Stimulated activated CD4-positive, alpha-beta T cell treated with anti-CD3 and anti-CD28 coated beads, Interleukin-15, amount 100 ng/mL, for 48 hours (primary cell): ENCODE results near the gene TERB2.
"Not testable (repeated sequence)": the region's sequence is repeated elsewhere in the genome, so short reads cannot be mapped to it uniquely, and the experiment has no call there.

Experiments
- DNase-seq, 2 donors: peaks; one replicate each; pipeline ENCODE4 v3.0.0-alpha.2; 2020; ENCODE audit warnings: low read depth in 2 of 2

TERB2 gene

DNA sequence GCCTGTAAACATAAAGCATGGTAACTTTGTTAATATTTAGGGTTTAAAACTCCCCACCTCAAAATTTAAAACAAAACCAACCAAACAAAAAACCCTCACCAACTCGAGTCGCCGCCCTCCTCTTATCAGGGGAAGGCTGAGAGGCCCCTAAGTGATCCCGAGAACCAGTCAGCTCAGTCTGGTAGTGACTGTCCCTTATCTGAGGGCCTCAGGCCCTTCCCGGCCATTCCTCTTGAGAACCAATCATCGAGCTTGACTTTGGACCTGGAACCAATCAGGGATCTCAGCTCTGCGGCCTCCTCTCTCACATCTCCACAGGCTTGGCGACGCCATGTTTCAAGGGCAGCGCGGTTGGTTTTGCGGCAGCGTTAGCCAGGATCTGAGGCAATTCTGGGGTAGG is at the start of gene TERB2:
Gene TERB2, plus strand, starts transcription at position 300 of the 400 bp plus-strand sequence. Its CDS starts 32 bp downstream, at position 332.
- no peak for DNase-seq

GRCh38 chr15:44909423-44909822 is 47.1 kb upstream of the TERB2 start:
- no peak for DNase-seq

GRCh38 chr15:44910981-44911625 is 45.4 kb upstream of the TERB2 start:
- no peak for DNase-seq

GRCh38 chr15:44912186-44912585 is 44.3 kb upstream of the TERB2 start:
- DNase-seq = not testable (repeated sequence)

GRCh38 chr15:44912974-44913448 is 43.5 kb upstream of the TERB2 start:
- DNase-seq = not testable (repeated sequence)

DNA sequence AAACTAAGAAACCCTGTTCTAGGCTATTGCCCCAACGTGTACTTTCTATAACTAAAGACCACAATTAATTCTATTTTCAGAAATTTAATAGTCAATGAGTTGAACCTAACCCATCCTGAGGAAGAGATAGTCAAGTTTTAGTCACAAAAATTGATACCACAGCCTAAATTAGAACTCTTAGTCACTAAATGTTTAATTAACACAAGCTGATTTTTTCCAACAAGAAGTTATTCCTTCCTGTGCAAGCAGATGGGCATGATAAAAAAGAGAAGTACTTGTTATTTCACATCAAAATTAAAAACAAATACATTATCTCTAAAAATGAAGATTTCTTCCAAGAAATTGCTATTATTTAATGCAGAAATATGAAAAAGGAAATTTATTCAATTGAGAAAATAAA is 38.4 kb upstream of the TERB2 start:
- no peak for DNase-seq

DNA sequence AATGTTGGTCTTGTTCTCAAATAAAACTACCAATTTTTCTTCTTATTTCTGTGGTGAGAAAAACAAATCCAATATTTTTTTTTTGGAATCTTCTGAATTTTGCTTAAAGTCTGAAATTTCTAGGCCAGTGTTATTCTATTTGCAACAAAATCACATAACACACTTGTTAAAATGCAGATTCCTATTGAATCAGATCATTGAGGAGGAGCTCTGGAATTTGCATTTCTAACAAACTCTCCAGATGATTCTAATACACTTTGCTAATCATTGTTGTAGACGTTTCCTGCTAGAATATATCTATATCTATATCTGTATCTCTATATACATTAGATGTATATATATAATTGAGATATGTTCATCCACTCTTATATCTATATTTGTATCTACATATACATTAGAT is 27.8 kb upstream of the TERB2 start:
- DNase-seq = not testable (repeated sequence)

DNA sequence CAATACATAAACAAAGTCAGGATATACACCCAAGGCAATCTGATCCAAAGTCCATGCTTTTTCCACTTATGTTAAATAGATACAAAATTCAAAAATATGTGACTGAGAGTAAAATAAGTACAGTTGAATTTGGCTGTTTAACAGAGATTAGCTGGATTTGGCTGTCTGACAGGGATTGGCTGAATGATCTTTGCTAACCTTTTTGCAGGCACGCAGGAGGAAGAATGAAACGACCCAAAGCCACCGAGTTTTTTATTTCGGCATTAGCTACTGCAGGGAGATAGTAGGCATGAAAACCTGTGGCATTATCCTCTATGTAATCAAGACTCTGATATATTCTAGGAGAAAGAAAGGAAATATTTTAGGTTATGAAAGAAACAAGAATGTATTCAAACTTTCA is 26.2 kb upstream of the TERB2 start:
- DNase-seq = not testable (repeated sequence)

DNA sequence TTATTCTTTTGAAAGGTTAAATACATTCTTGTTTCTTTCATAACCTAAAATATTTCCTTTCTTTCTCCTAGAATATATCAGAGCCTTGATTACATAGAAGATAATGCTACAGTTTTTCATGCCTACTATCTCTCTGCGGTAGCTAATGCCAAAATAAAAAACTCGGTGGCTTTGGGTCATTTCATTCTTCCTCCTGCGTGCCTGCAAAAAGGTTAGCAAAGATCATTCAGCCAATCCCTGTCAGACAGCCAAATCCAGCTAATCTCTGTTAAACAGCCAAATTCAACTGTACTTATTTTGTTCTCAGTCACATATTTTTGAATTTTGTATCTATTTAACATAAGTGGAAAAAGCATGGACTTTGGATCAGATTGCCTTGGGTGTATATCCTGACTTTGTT is 1.8 kb downstream of the TERB2 start:
- DNase-seq = not testable (repeated sequence)

GRCh38 chr15:44968475-44968874 is 12.0 kb downstream of the TERB2 start:
- no peak for DNase-seq

- no peak for DNase-seq
These were observed 14.5 kb downstream of the TERB2 start for GRCh38 chr15:44971036-44971435.

GRCh38 chr15:44976183-44976582 is 19.7 kb downstream of the TERB2 start:
- DNase-seq = not testable (repeated sequence)

- not testable (repeated sequence) for DNase-seq
These were observed 21.3 kb downstream of the TERB2 start for GRCh38 chr15:44977781-44978180.

DNA sequence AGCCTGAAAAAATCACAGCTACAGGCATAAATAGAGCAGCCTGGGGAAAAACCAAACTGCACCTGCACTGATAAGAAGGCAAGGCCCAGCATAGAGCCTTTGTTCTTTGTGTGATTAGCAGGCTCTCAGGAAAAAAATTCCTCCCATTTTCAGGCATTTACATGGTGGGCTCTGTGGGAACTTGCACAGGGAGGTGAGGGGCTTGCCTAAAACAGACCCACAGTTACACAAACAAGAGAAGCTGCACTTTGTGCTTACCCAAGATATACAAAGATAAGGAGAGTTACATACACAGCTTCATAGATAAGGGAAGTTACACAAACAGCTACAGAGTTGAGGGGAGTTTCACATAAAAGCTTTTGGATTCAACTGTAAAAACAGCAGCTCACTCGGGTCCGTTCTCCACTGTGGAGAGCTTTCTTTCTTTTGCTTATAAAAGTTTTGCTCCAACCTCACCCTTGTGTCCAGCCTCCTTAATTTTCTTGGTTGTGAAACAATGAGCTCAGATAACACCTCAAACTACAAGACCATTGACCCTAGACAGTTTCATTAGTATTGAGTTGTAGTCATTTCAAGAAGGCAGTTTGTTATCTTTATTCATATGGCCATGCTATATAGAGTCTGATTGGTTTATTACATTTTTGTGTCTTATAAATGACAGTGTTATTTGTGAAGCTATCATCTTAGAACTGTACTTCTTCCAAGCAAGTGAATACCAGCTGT is 23.3 kb downstream of the TERB2 start:
- not testable (repeated sequence) for DNase-seq

- not testable (repeated sequence) for DNase-seq
These were observed 27.7 kb downstream of the TERB2 start for GRCh38 chr15:44984144-44984543.

DNA sequence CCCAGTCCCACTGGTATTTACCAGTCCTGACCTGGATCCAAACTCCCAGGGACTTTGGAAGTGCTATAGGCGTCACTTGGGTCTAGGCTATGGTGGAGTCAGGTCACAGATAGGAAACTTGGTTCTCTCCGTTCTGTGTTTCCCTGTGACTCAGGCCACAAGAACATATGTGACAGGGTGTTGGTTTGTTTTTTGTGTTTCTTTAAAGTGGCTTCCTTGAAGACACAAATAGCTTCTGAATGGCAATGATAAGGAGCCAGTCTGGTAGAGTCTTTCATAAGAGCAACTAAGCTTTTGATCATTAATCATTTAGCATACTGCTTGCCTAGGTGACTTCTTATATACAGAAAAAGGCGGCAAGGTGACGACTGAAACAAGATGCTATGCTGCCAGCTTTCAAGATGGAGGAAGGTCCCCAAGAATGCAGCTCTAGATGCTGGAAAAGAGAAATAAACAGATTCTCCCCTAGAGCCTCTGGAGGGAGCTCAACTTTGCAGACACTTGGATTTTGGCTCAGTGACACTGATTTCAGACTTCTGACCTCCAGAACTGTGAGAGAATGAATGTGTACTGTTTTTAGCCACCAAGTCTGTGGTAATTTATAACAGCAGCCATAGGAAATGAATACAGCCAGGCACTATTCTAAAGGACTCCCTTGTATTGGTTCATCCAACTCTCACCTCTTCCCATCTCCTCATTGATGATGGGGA is 30.0 kb downstream of the TERB2 start:
- not testable (repeated sequence) for DNase-seq

DNA sequence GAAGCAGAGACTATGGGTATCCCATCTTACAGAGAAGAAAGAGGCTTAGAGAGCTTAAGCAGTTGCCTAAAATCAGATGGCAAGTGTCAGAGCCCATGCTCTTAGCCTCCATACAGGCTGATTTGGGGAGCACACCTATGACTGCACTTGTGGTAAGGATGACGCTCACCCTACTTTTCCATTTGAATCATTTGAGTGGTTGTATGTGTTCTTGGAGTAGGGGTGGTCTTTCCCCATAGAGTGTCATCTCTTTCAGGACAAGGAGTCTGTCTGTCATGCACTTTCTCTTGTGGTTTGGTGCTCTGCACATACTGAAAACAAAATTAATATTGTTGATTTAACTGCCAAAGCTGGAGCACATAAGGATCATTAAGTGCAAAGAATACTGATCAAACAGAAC is 31.2 kb downstream of the TERB2 start:
- DNase-seq = not testable (repeated sequence)

GRCh38 chr15:44988184-44988869 is 31.8 kb downstream of the TERB2 start:
- DNase-seq = not testable (repeated sequence)

DNA sequence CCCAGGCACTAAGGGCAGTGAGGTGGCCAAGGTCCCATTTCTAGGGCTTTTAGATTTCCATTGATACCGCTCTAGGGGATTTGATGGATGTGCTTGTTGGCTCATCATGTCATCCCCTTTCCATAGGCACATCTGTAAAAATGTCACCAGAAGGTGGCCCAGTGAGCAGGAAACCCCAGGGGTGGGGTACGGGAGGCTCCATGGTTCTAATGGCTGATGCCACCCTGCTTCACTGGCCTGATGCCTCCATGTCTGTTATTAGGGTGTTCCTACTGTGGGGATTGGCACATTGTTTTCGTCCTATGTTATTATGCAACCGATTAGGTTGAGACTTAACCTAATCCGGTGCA is 32.4 kb downstream of the TERB2 start:
- DNase-seq = not testable (repeated sequence)

GRCh38 chr15:44997632-44998031 is 41.1 kb downstream of the TERB2 start:
- DNase-seq = not testable (repeated sequence)

DNA sequence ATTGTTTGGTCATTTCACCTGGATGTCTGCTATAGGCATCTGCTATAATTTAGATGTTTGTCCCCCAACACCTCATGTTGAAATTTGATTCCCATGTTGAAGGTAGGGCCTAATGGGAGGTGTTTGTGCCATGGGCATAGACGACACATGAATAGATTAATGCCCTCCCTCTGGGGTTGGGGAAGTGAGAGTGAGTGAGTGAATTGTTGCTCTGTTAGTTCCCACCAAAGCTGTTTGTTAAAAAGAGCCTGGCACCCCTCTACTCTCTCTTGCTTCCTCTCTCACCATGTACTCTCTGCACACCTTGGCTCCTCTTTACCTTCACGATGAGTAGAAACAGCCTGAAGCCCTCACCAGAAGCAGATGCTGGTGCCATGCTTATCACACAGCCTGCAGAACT is 42.6 kb downstream of the TERB2 start:
- DNase-seq = no peak

DNA sequence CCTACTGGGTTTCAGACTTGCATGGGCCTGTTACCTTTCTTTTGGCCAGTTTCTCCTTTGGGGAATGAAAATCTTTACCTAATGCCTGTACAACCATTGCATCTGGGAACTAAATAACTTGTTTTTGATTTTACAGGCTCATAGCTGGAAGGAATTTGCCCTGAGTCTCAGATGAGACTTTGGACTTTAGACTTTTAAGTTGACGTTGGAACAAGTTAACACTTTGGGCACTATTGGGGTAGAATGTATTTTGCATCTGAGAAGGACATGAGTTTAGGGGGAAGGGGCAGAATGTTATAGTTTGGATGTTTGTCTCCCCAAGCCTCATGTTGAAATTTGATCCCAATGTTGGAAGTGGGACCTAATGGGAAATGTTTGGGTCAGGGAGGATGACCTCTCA is 44.7 kb downstream of the TERB2 start:
- DNase-seq = not testable (repeated sequence)
